GM06990 (cell line): ENCODE results near the gene HS3ST1.

Source experiments
- DNase-seq: peaks from one replicate; pipeline ENCODE4 v3.0.0-alpha.2; 2011; ENCODE audit not compliant: insufficient read length; ENCODE audit errors: extremely low read depth
- H3K27me3 ChIP-seq: replicated peaks from 2 replicates; pipeline ENCODE4 v1.6.0; 2011; ENCODE audit warnings: low read length; ENCODE audit not compliant: control insufficient read depth, insufficient read depth
- H3K36me3 ChIP-seq: 2 replicates; pipeline ENCODE4 v1.5.1; 2011; ENCODE audit warnings: low read length; ENCODE audit not compliant: control insufficient read depth, insufficient read depth
- H3K4me3 ChIP-seq: replicated peaks from 2 replicates; pipeline ENCODE4 v1.5.1; 2011; ENCODE audit warnings: low read depth, mild to moderate bottlenecking, control low read depth, low read length
- TF ChIP-seq, protein P1 (sequence below): IDR thresholded peaks from 2 replicates; pipeline ENCODE4 v1.5.1; 2011; ENCODE audit warnings: low read length, control low read depth, mild to moderate bottlenecking, inconsistent platforms; ENCODE audit not compliant: insufficient read depth, poor library complexity, severe bottlenecking

HS3ST1 gene

GRCh38 chr4:11428231-11428898 lies at the start of gene HS3ST1:
HS3ST1 (minus strand) TSS chr4:11428894; CDS start chr4:11400005, 28,889 bp downstream.
- H3K36me3 ChIP-seq, result no peaks in the 10 kb centered on the region
- TF ChIP-seq, protein P1, sequence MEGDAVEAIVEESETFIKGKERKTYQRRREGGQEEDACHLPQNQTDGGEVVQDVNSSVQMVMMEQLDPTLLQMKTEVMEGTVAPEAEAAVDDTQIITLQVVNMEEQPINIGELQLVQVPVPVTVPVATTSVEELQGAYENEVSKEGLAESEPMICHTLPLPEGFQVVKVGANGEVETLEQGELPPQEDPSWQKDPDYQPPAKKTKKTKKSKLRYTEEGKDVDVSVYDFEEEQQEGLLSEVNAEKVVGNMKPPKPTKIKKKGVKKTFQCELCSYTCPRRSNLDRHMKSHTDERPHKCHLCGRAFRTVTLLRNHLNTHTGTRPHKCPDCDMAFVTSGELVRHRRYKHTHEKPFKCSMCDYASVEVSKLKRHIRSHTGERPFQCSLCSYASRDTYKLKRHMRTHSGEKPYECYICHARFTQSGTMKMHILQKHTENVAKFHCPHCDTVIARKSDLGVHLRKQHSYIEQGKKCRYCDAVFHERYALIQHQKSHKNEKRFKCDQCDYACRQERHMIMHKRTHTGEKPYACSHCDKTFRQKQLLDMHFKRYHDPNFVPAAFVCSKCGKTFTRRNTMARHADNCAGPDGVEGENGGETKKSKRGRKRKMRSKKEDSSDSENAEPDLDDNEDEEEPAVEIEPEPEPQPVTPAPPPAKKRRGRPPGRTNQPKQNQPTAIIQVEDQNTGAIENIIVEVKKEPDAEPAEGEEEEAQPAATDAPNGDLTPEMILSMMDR, result no peak
- no peaks in the 10 kb centered on the region for H3K27me3 ChIP-seq
- peak within 1 kb of the TSS; percentile 72 for H3K4me3 ChIP-seq
- DNase-seq, result peak; percentile 34

DNA sequence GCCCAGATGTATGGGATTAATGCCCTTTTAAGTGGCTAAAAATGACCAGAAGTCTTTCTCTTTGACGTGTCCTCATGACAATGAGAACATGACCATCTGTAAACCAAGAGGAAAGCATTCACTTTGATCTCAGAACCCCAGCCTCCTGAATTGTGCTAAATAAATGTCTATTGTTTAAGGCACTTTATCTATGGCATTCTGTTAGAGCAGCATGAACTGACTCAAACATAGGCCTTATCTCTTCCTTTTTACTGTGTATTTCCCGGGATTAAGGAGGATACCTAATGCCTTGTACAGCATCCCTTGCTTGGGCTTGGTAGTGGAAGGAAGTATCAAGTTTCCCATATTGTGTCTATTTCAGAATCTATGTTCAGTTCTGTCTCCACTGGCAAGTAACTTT lies 47.2 kb upstream of the HS3ST1 start:
- TF ChIP-seq, protein P1, result no peak
- Histone ChIP-seq H3K27me3 (no peaks in the 10 kb centered on the region), H3K36me3 (no peaks in the 10 kb centered on the region), H3K4me3 (no peak overlapping the region)
- DNase-seq, result no peak

- Histone ChIP-seq H3K36me3 (no peaks in the 10 kb centered on the region), H3K27me3 (no peaks in the 10 kb centered on the region), H3K4me3 (no peak overlapping the region)
- DNase-seq, result no peak
- TF ChIP-seq, protein P1, result no peak
Observed at GRCh38 chr4:11474146-11474545, 45.5 kb upstream of the HS3ST1 start.

- H3K36me3 ChIP-seq, result no peaks in the 10 kb centered on the region
- H3K4me3 ChIP-seq, result no peak overlapping the region
- H3K27me3 ChIP-seq, result no peaks in the 10 kb centered on the region
- DNase-seq, result no peak
- TF ChIP-seq, protein P1, result no peak
Observed at GRCh38 chr4:11472535-11472934, 43.8 kb upstream of the HS3ST1 start.

GRCh38 chr4:11471618-11472017 lies 42.9 kb upstream of the HS3ST1 start:
- no peaks in the 10 kb centered on the region for H3K27me3 ChIP-seq
- TF ChIP-seq, protein P1, result no peak
- H3K4me3 ChIP-seq, result no peak overlapping the region
- DNase-seq, result peak; percentile 34
- H3K36me3 ChIP-seq, result no peaks in the 10 kb centered on the region

DNA sequence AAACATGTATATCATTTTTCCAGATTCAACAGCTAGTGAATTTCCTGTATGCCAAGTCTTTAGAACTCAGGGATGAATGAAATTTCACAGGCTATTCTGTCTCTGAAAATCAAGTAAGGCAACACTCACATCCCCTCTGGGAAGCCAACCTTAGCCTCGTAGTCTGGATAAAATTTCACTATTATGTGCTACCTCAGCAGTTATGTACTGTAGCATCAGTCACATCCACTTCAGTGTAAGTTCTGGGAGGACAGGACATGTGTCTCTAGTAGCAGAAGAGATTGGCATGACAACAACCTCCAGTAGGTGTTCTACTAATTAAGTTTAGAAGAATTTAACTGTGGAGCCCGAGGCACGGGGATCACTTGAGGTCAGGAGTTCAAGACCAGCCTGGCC lies 42.4 kb upstream of the HS3ST1 start:
- TF ChIP-seq, protein P1, result no peak
- Histone ChIP-seq H3K4me3 (no peak overlapping the region), H3K36me3 (no peaks in the 10 kb centered on the region), H3K27me3 (no peaks in the 10 kb centered on the region)
- DNase-seq, result no peak
